Stimulated activated CD8-positive, alpha-beta memory T cell treated with anti-CD3 and anti-CD28 coated beads, Interleukin-2, amount 100 ng/mL, for 48 hours (primary cell): ENCODE measurements around the gene CFAP20.
"Not testable (repeated sequence)": the region's sequence is repeated elsewhere in the genome, so short reads cannot be mapped to it uniquely, and the experiment has no call there.

Source experiments
- DNase-seq, 2 donors: peaks; one replicate each; pipeline ENCODE4 v3.0.0-alpha.2; 2020; ENCODE audit warnings: low read depth in 2 of 2

The CFAP20 gene

GRCh38 chr16:58096249-58096648 is 32.9 kb downstream of the CFAP20 start:
- no peak for DNase-seq

DNA sequence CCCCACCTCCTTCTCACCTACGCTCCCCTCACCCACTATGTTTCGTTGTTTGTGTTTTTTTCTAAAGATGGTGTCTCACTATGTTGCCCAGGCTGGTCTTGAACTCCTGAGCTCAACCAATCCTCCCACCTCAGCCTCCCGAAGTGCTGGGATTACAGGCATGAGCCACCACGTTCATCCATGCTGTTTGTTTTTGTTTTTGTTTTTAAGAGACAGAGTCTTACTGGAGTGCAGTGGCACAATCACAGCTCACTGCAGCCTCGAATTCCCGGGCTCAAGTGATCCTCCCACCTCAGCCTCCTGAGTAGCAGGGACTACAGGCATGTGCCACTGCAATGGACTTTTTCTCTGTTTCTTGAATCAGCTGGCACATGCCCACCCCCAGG is 33.6 kb downstream of the CFAP20 start:
- not testable (repeated sequence) for DNase-seq

DNA sequence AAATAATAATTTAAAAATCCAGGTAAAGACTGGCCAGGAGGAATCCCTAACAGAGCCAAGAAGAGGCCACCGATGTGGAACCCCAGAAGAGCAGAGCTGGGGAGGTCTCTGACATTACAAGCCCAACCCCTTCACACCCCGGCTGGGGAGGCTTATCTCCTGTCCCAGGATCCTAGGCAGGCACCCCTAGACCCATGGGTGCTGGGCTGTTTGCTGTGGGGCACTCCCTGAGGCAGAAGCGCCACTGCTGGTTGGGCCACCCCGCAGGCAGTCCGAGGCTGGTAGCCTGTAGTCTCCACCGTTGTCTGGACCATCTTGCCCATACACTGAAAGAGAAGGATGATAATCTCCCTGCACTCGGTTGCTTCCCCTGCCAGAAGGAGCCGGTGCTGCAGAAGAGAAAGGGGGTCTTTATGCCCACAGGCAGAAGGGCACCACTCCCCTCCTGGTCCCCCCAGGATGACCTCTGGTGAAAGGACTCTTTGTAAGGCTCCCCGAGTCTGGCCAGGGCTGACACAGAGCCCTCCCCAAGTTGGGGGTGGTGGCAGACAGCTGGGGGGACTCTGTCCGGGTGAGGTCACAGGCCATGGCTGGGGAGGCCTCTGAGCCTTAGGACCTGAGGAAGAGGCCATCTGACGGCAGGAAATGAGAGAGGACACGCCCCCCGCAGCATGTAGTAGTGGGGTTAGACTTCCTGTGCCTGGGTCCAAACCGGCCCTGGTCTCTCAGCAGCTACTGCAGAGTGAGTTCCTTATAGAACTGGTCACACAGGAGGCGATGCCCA is 34.2 kb downstream of the CFAP20 start:
- no peak for DNase-seq

- no peak for DNase-seq
Measured at GRCh38 chr16:58094026-58094425, 35.2 kb downstream of the CFAP20 start.

DNA sequence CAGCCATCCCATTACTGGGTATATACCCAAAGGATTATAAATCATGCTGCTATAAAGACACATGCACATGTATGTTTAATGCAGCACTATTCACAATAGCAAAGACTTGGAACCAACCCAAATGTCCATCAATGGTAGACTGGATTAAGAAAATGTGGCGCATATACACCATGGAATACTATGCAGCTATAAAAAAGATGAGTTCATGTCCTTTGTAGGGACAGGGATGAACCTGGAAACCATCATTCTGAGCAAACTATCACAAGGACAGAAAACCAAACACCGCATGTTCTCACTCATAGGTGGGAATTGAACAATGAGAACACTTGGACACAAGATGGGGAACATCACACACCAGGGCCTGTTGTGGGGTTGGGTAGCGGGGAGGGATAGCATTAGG is 38.8 kb downstream of the CFAP20 start:
- DNase-seq, result not testable (repeated sequence)

GRCh38 chr16:58088091-58088490 is 41.1 kb downstream of the CFAP20 start:
- DNase-seq, result no peak

- no peak for DNase-seq
Measured at GRCh38 chr16:58087209-58087913, 41.8 kb downstream of the CFAP20 start.

DNA sequence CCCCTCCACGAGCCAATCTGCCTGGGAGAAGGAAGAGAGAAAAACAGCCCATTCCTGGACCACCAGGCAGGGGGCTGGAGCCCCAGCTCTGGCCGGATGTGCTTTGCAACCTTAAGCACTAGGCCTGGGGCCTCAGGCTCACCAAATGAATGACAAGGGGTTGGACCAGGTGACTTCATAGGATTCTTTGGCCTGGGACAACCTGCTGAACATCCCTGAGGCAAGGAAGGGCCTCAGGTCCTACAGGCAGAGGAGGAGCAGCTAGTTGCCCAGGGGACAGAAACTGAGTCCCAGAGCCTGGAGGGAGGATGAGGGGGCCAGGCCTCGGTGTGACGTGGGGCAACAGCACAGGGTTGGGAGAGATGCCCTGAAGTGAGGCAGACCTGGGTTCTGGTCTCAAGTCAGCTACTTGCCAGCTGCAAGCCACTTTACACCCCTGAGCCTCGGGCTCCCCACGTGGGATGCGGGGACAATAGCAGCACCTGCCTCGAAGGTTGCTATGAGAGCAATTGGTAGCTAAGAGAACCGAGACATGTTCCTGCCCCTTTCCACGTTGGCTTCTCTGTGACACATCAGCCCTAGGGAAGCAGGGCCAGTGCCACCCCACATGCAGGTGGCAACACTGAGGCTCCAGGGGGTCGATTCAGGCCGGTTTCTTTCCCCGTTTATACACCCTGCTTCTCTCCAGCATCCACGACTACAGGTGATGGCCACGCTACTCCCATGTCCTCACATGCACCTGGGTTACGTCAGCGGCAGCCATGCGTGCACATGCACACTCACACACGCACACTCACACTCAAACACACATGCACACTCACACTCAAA is 42.6 kb downstream of the CFAP20 start:
- no peak for DNase-seq

DNA sequence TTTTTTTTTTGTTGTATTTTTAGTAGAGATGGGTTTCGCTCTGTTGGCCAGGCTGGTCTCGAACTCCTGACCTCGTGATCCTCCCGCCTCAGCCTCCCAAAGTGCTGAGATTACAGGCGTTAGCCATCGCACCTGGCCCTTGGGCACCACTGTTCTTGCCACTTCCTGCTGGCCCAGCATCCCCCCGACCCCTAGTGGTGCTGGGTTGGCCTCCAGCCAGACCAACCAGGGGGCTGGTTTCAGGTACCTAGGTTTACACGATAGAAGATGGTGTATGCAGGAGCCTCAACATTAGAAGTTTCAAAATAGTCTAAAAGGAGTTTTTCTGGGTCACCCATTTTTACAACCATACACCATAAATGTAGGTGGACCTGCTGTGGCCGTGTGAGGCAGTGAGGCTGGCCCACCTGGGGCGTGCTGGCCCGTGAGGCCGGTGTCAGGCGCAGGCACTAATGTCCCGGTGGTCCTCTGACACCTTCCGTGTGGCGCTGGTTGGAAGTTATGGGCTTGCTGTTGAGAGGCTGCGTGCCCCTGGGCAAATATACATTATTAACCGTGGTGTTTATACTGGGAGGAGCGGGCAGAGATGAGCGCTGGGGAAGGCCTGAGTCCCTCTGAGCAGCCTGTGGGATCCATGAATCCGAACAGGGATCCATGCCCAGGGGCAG is 43.5 kb downstream of the CFAP20 start:
- no peak for DNase-seq

DNA sequence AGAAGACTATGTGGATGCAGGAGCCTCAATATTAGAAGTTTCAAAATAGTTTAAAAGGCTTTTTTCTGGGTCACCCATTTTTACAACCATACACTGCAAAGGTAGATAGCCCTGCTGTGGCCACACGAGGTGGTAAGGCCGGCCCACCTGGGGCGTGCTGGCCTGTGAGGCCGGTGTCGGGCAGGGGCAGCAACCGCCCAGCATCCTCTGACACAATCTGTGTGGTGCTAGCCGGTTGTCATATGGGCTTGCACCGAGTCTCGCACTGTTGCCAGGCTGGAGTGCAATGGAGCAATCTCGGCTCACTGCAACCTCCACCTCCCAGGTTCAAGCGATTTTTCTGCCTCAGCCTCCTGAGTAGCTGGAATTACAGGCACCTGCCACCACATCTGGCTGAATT is 44.0 kb downstream of the CFAP20 start:
- no peak for DNase-seq

GRCh38 chr16:58084635-58085034 is 44.5 kb downstream of the CFAP20 start:
- no peak for DNase-seq

DNA sequence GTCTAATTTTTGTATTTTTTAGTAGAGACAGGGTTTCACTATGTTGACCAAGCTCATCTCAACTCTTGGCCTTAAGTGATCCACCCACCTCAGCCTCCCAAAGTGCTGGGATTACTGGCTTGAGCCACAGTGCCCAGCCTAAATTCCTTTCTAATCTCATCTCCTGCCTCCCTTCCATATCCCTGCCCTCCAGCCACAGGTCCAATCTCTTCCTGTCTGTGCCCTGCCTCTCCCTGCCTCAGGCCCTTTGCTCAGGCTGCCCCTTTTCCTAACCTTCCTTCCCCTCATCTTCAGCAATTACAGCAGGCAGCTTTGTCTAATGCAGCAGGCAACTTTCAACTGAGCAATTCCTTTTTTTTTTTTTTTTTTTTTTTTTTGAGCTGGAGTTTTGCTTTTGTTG is 46.8 kb downstream of the CFAP20 start:
- DNase-seq, result no peak

- DNase-seq, result not testable (repeated sequence)
Measured at GRCh38 chr16:58080657-58081056, 48.5 kb downstream of the CFAP20 start.

DNA sequence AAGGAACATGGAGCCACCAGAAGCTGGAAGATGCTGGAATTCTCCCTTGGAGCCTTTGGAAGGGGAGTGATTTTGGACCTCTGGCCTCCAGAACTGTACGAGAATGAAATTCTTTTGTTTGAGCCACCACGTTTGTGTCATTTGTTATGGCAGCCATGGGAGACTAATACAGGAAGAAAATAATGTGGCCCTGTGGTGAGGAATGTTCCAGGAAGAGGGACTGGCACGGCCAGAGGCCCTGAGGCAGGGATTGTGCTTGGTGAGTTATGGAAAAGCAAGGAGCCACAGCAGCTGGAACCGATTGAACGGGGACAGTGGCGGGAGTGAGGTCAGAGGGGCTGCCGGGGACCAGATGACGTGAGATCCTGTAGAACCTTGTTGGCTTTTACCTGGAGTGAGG is 51.4 kb downstream of the CFAP20 start:
- DNase-seq, result no peak

DNA sequence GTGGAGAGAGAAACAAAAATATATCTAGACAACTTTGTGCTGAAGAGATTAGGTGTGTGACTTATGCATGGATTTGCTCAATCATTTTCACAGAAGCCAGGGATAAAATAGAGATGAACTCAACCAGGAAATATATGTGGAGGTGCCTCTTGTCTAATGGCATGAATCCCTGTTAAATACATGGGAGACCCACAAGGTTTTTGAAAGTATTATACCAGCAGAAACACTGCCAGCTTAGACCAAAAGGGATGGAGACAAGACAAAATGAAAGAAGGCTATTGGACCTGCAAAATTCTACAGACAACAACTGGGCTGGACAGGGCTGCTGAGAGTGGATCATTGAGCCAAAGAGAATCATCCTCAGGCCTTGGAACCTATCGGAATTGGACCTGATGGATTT is 52.7 kb downstream of the CFAP20 start:
- DNase-seq, result no peak

- DNase-seq, result no peak
Measured at GRCh38 chr16:58074657-58075056, 54.5 kb downstream of the CFAP20 start.

GRCh38 chr16:58073086-58073485 is 56.1 kb downstream of the CFAP20 start:
- not testable (repeated sequence) for DNase-seq

DNA sequence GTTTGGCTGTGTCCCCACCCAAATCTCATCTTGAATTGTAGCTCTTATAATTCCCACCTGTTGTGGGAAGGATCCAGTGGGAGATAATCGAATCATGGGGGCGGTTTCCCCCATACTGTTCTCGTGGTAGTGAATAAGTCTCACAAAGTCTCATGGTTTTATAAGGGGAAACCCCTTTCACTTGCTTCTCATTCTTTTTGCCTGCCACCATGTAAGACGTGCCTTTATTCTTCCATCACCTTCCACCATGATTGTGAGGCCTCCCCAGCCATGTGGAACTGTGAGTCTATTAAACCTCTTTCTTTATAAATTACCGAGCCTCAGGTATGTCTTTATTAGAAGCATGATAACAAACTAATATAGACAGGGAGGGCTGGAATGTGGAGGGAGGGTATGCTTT is 57.0 kb downstream of the CFAP20 start:
- DNase-seq, result not testable (repeated sequence)

- no peak for DNase-seq
Measured at GRCh38 chr16:58070585-58070984, 58.6 kb downstream of the CFAP20 start.
